SK-N-SH (cell line): ENCODE results near the gene DUOX2. TPM values are rescaled to one million over a fixed set of nuclear protein-coding genes. Genes with fewer than 3 reads are reported as not detected.

Experiments
- CTCF ChIA-PET: fragments of 300-600, 350-600 bp; formaldehyde crosslinking; extraction: SDS; loops from one replicate; lab custom pipeline; 2021; lab: Yijun Ruan, JAX
- POLR2A ChIA-PET: fragments of 350-600 bp; sonication (Branson Sonifier 250); formaldehyde crosslinking; extraction: SDS; loops from one replicate; lab custom pipeline; 2020; ENCODE audit warnings: antibody characterized with exemption, inconsistent platforms; lab: Yijun Ruan, JAX
- DNase-seq: peaks from one replicate; pipeline ENCODE4 v3.0.0; 2012
- H2AFZ ChIP-seq: fragments of 200-600 bp; sonication (generic); 2 replicates; pipeline ENCODE4 v1.8.1; 2016; ENCODE audit warnings: antibody characterized with exemption, mild to moderate bottlenecking, low read depth
- H3F3A ChIP-seq: fragments of 200-600 bp; sonication (generic); replicated peaks from 2 replicates; pipeline ENCODE3; 2016; ENCODE audit warnings: antibody characterized with exemption, mild to moderate bottlenecking; ENCODE audit not compliant: insufficient read depth
- H3K27ac ChIP-seq, 2 experiments: fragments of 200-500 bp in 1 of 2; fragments of 200-600 bp in 1 of 2; sonication (Bioruptor generic) in 1 of 2; sonication (generic), shearing (Covaris generic) in 1 of 2; 2 replicates each; pipeline versions ENCODE4 v1.5.1 to v1.6.1; 2014 to 2016; ENCODE audit warnings: low read depth in 2 of 2, inconsistent platforms in 1 of 2, low read length in 1 of 2, mild to moderate bottlenecking in 1 of 2, mixed read lengths in 1 of 2
- H3K27me3 ChIP-seq: fragments of 200-600 bp; sonication (generic), shearing (Covaris generic); 2 replicates; pipeline ENCODE4 v1.6.1; 2016; ENCODE audit warnings: mixed run types; ENCODE audit not compliant: insufficient read depth
- H3K36me3 ChIP-seq, 2 experiments: fragments of 200-500 bp in 1 of 2; fragments of 200-600 bp in 1 of 2; sonication (Bioruptor generic) in 1 of 2; sonication (generic) in 1 of 2; replicated peaks in 1 of 2; 2 replicates each; pipeline versions ENCODE3 to v1.5.1; 2014 to 2016; ENCODE audit warnings: low read length in 1 of 2, mild to moderate bottlenecking in 1 of 2; ENCODE audit not compliant: insufficient read depth in 2 of 2, control insufficient read depth in 1 of 2
- H3K4me1 ChIP-seq, 2 experiments: fragments of 200-500 bp in 1 of 2; fragments of 200-600 bp in 1 of 2; sonication (Bioruptor generic) in 1 of 2; sonication (generic), shearing (Covaris generic) in 1 of 2; 2 replicates each; pipeline versions ENCODE4 v1.5.1 to v1.6.1; 2014 to 2016; ENCODE audit warnings: low read depth in 1 of 2, low read length in 1 of 2, mixed run types in 1 of 2; ENCODE audit not compliant: insufficient read depth in 2 of 2, control insufficient read depth in 1 of 2
- H3K4me2 ChIP-seq: fragments of 200-600 bp; sonication (generic), shearing (Covaris generic); 2 replicates; pipeline ENCODE4 v1.6.1; 2017; ENCODE audit warnings: mixed run types
- H3K4me3 ChIP-seq, 2 experiments: fragments of 200-500 bp in 1 of 2; fragments of 200-600 bp in 1 of 2; sonication (Bioruptor generic) in 1 of 2; sonication (generic), shearing (Covaris generic) in 1 of 2; 2 replicates each; pipeline versions ENCODE4 v1.5.1 to v1.8.1; 2014 to 2016; ENCODE audit warnings: low read depth in 2 of 2, inconsistent platforms in 1 of 2, low read length in 1 of 2, mild to moderate bottlenecking in 1 of 2, mixed read lengths in 1 of 2, moderate library complexity in 1 of 2
- H3K79me2 ChIP-seq: fragments of 200-600 bp; sonication (generic); 2 replicates; pipeline ENCODE4 v1.8.1; 2017; ENCODE audit warnings: mild to moderate bottlenecking; ENCODE audit not compliant: insufficient read depth
- H3K9ac ChIP-seq: fragments of 200-600 bp; sonication (generic); 2 replicates; pipeline ENCODE4 v1.6.1; 2017; ENCODE audit warnings: mixed run types
- H3K9me2 ChIP-seq: fragments of 200-600 bp; sonication (generic); 2 replicates; pipeline ENCODE4 v1.6.1; 2017; ENCODE audit warnings: mixed run types
- H3K9me3 ChIP-seq: fragments of 200-600 bp; sonication (generic); 2 replicates; pipeline ENCODE4 v1.6.1; 2017; ENCODE audit warnings: mixed run types, mild to moderate bottlenecking, moderate library complexity
- H4K20me1 ChIP-seq: fragments of 200-600 bp; sonication (generic); 2 replicates; pipeline ENCODE4 v1.6.1; 2017; ENCODE audit warnings: mild to moderate bottlenecking, mixed run types; ENCODE audit not compliant: insufficient read depth
- EZH2phosphoT487 ChIP-seq: fragments of 200-600 bp; sonication (generic); IDR thresholded peaks from 2 replicates; pipeline ENCODE4 v1.6.1; 2017; ENCODE audit warnings: low read depth, mixed run types, mild to moderate bottlenecking, antibody characterized with exemption, moderate library complexity, borderline replicate concordance
- FOSL2 ChIP-seq: IDR thresholded peaks from 2 replicates; pipeline ENCODE4 v1.4.0; 2012; ENCODE audit warnings: low read depth, mild to moderate bottlenecking, moderate library complexity, borderline replicate concordance
- FOXM1 ChIP-seq: IDR thresholded peaks from 2 replicates; pipeline ENCODE4 v1.4.0; 2012; ENCODE audit warnings: low read depth, mild to moderate bottlenecking
- GABPA ChIP-seq: IDR thresholded peaks from 2 replicates; pipeline ENCODE4 v1.4.0; 2012; ENCODE audit warnings: low read depth, mild to moderate bottlenecking
- GATA2 ChIP-seq: sonication (generic); formaldehyde crosslinking; IDR thresholded peaks from 2 replicates; pipeline ENCODE4 v1.5.0; 2020; ENCODE audit warnings: mild to moderate bottlenecking, missing genetic modification reagents
- IRF3 ChIP-seq: fragments of 150-350 bp; IDR thresholded peaks from 2 replicates; pipeline ENCODE4 v1.6.1; 2016; ENCODE audit warnings: mild to moderate bottlenecking, low read depth, low read length
- JUND ChIP-seq: IDR thresholded peaks from 2 replicates; pipeline ENCODE4 v1.4.0; 2012
- MAX ChIP-seq: IDR thresholded peaks from 2 replicates; pipeline ENCODE4 v1.4.0; 2012; ENCODE audit warnings: low read depth
- NRF1 ChIP-seq: IDR thresholded peaks from 2 replicates; pipeline ENCODE4 v1.6.1; 2012; ENCODE audit warnings: low read depth, mild to moderate bottlenecking, low read length
- PBX3 ChIP-seq: IDR thresholded peaks from 2 replicates; pipeline ENCODE4; 2012
- POLR2AphosphoS5 ChIP-seq: IDR thresholded peaks from 2 replicates; pipeline ENCODE4 v1.6.1; 2012; ENCODE audit warnings: low read depth, low read length
- RCOR1 ChIP-seq: fragments of 150-350 bp; IDR thresholded peaks from 2 replicates; pipeline ENCODE4 v1.6.1; 2017; ENCODE audit warnings: antibody characterized with exemption, low read length
- RFX5 ChIP-seq: IDR thresholded peaks from 2 replicates; pipeline ENCODE4 v1.6.1; 2012; ENCODE audit warnings: mild to moderate bottlenecking, improper control_type of control experiment, low read length
- SMC3 ChIP-seq: IDR thresholded peaks from 2 replicates; pipeline ENCODE4 v1.6.1; 2012; ENCODE audit warnings: low read depth, low read length, improper control_type of control experiment
- TCF12 ChIP-seq: IDR thresholded peaks from 2 replicates; pipeline ENCODE4 v1.4.0; 2012
- USF1 ChIP-seq: IDR thresholded peaks from 2 replicates; pipeline ENCODE4 v1.4.0; 2012; ENCODE audit warnings: low read depth, borderline replicate concordance
- USF2 ChIP-seq: fragments of 150-350 bp; IDR thresholded peaks from 2 replicates; pipeline ENCODE4 v1.6.1; 2017; ENCODE audit warnings: antibody characterized with exemption, low read length, low read depth, borderline replicate concordance
- WGBS: methylation state at CpG from one replicate; pipeline ENCODE4 v1.1.6; 2017; ENCODE audit warnings: low lambda C conversion rate; 5-methylcytosine and 5-hydroxymethylcytosine counted together
- polyA plus RNA-seq, 3 experiments: library from polyadenylated mRNA; depleted of rRNA; stranded (reverse); fragments of >200 nt; gene quantifications; 2 replicates each; pipeline ENCODE4 v1.2.3, GENCODE V29; 2012

Gene DUOX2
- polyA plus RNA-seq, 1 of the 3 experiments (the other 2 are of a cell fraction) = not detected

GRCh38 chr15:45130291-45131000 is 16.5 kb upstream of the DUOX2 start:
- H3K27ac ChIP-seq = no peak overlapping the region
- CTCF ChIA-PET = interaction anchor here (0.6 to 6.0 kb wide), 7 partner anchors 9 to 327 kb away, joined by 3 to 52 read pairs (median 5); partner anchors contain the start of genes DUOX2 and DUOXA2
- no peaks in the 10 kb centered on the region for H3K79me2 ChIP-seq
- no peak overlapping the region for H2AFZ ChIP-seq
- H3K9me2 ChIP-seq = no peaks in the 10 kb centered on the region
- H3K4me1 ChIP-seq = peaks cover 0 to 15% of the 10 kb centered on the region in 2 experiments; a peak in 1 of 4 replicates
- TF ChIP-seq USF2 (no peak), IRF3 (no peak), GABPA (no peak), MAX (no peak), RFX5 (no peak), RCOR1 (no peak), POLR2AphosphoS5 (no peak), PBX3 (no peak)
- TF ChIP-seq, all 33 proteins: peak for 0
- Histone ChIP-seq H3K9me3 (no peaks in the 10 kb centered on the region), H3K4me2 (no peak overlapping the region), H3K9ac (no peak overlapping the region), H3K4me3 (no peak overlapping the region), H3K27me3 (no peaks in the 10 kb centered on the region; the same call in 1 of the 2 replicates), H4K20me1 (no peaks in the 10 kb centered on the region), H3K36me3 (no peaks in the 10 kb centered on the region), H3F3A (no peaks in the 10 kb centered on the region)
- POLR2A ChIA-PET = no interaction called here
- no peak for DNase-seq
- WGBS = 88% methylated on average over 7 of the region's 7 CpGs

- H3K27me3 ChIP-seq = peaks cover 7% of the 10 kb centered on the region; the same call in 1 of the 2 replicates
- H3F3A ChIP-seq = no peaks in the 10 kb centered on the region
- no peaks in the 10 kb centered on the region for H3K79me2 ChIP-seq
- H4K20me1 ChIP-seq = no peaks in the 10 kb centered on the region
- no peaks in the 10 kb centered on the region for H3K9me3 ChIP-seq
- POLR2A ChIA-PET = no interaction called here
- H3K4me1 ChIP-seq = peaks cover 0 to 15% of the 10 kb centered on the region in 2 experiments; a peak in 1 of 4 replicates
- DNase-seq = no peak
- H3K9ac ChIP-seq = no peak within 1 kb of the TSS
- WGBS = 76% methylated on average over 34 of the region's 46 CpGs
- no peak within 1 kb of the TSS for H3K27ac ChIP-seq
- CTCF ChIA-PET = interaction anchor here (0.6 to 6.0 kb wide), 4 partner anchors 11 to 328 kb away, joined by 3 to 52 read pairs (median 5); no protein-coding TSS in a partner anchor
- no peak for TF ChIP-seq SMC3
- no peak for TF ChIP-seq JUND
- TF ChIP-seq FOSL2 = no peak
- TF ChIP-seq GATA2 = no peak
- no peak for TF ChIP-seq PBX3
- TF ChIP-seq FOXM1 = no peak
- no peak for TF ChIP-seq EZH2phosphoT487
- TF ChIP-seq USF1 = no peak
- no peak for TF ChIP-seq TCF12
- no peak for TF ChIP-seq NRF1
- no peak within 1 kb of the TSS for H3K4me2 ChIP-seq
- no peaks in the 10 kb centered on the region for H3K36me3 ChIP-seq
- no peak within 1 kb of the TSS for H2AFZ ChIP-seq
- no peaks in the 10 kb centered on the region for H3K9me2 ChIP-seq
- no peak within 1 kb of the TSS for H3K4me3 ChIP-seq
Observed at GRCh38 chr15:45129651-45130129, 15.7 kb upstream of the DUOX2 start, which contains the start of the genes DUOX1 and DUOXA1. DUOX1 (plus strand) TSS chr15:45129994; CDS start chr15:45131967, 1,973 bp downstream. DUOXA1 (minus strand) TSS chr15:45129879; CDS start chr15:45123014, 6,865 bp downstream.
